Neural cell (in vitro differentiated cells): ENCODE data around the gene SLC10A3. TPM values are rescaled to one million over a fixed set of nuclear protein-coding genes. Genes with fewer than 3 reads are reported as not detected.
A peak's percentile ranks its signal among the peaks of the same experiment; 100 is the strongest.

Experiments
- H2AFZ ChIP-seq: fragments of 200-600, 300-800 bp; sonication (generic), shearing (Covaris generic); 2 replicates; pipeline ENCODE4 v1.6.0; 2014; ENCODE audit warnings: low read depth, mild to moderate bottlenecking, antibody characterized with exemption, low read length, moderate library complexity
- H3F3A ChIP-seq: fragments of 200-600 bp; shearing (Covaris generic); 2 replicates; pipeline ENCODE4 v1.6.1; 2016; ENCODE audit warnings: mild to moderate bottlenecking, moderate library complexity, mixed read lengths, antibody characterized with exemption, low read length; ENCODE audit not compliant: insufficient read depth, poor library complexity, severe bottlenecking
- H3K27ac ChIP-seq: fragments of 200-600, 300-800 bp; sonication (generic), shearing (Covaris generic); 2 replicates; pipeline ENCODE4 v1.5.1; 2014; ENCODE audit warnings: mild to moderate bottlenecking, low read length, moderate library complexity
- H3K27me3 ChIP-seq: fragments of 300-800, 200-600 bp; sonication (generic), shearing (Covaris generic); 2 replicates; pipeline ENCODE4 v1.6.0; 2014; ENCODE audit warnings: mild to moderate bottlenecking, low read depth, low read length, moderate library complexity; ENCODE audit not compliant: insufficient read depth
- H3K36me3 ChIP-seq: fragments of 300-800, 200-600 bp; sonication (generic), shearing (Covaris generic); 2 replicates; pipeline ENCODE4 v1.5.1; 2014; ENCODE audit warnings: mild to moderate bottlenecking, antibody characterized with exemption, low read length, moderate library complexity; ENCODE audit not compliant: insufficient read depth
- H3K4me2 ChIP-seq: fragments of 300-800, 200-600 bp; sonication (generic), shearing (Covaris generic); 2 replicates; pipeline ENCODE4 v1.6.0; 2014; ENCODE audit warnings: mild to moderate bottlenecking, low read length
- H3K4me3 ChIP-seq: fragments of 300-800, 200-600 bp; sonication (generic), shearing (Covaris generic); 2 replicates; pipeline ENCODE4 v1.5.1; 2014; ENCODE audit warnings: mild to moderate bottlenecking, low read length, moderate library complexity
- H3K79me2 ChIP-seq: fragments of 200-600 bp; shearing (Covaris generic); replicated peaks from 2 replicates; pipeline ENCODE4 v1.6.0; 2014; ENCODE audit warnings: mild to moderate bottlenecking, low read length, moderate library complexity; ENCODE audit not compliant: insufficient read depth
- H3K9ac ChIP-seq: fragments of 300-800, 200-600 bp; sonication (generic), shearing (Covaris generic); 2 replicates; pipeline ENCODE4 v1.6.1; 2016; ENCODE audit warnings: mild to moderate bottlenecking, low read length, mixed read lengths
- H3K9me2 ChIP-seq: fragments of 200-600 bp; shearing (Covaris generic); 2 replicates; pipeline ENCODE4 v1.6.1; 2016; ENCODE audit warnings: mild to moderate bottlenecking, low read length, mixed read lengths; ENCODE audit not compliant: insufficient read depth
- H3K9me3 ChIP-seq: fragments of 200-600, 300-800 bp; sonication (generic), shearing (Covaris generic); 2 replicates; pipeline ENCODE4 v1.6.1; 2016; ENCODE audit warnings: mild to moderate bottlenecking, mixed run types, low read length, moderate library complexity, mixed read lengths
- H4K20me1 ChIP-seq: fragments of 200-600 bp; shearing (Covaris generic); 2 replicates; pipeline ENCODE4 v1.6.1; 2016; ENCODE audit warnings: mild to moderate bottlenecking, mixed run types; ENCODE audit not compliant: insufficient read depth
- EP300 ChIP-seq: fragments of 450-650 bp; conservative IDR thresholded peaks from 2 replicates; pipeline ENCODE4 v1.6.1; 2014; ENCODE audit warnings: antibody characterized with exemption, mild to moderate bottlenecking, moderate library complexity; ENCODE audit not compliant: poor library complexity, severe bottlenecking
- EZH2 ChIP-seq: fragments of 200-600, 300-800 bp; shearing (Covaris generic), sonication (generic); IDR thresholded peaks from 2 replicates; pipeline ENCODE4 v1.6.1; 2014; ENCODE audit warnings: antibody characterized with exemption, low read length, borderline replicate concordance, mild to moderate bottlenecking; ENCODE audit not compliant: insufficient read depth, poor library complexity, severe bottlenecking
- MXI1 ChIP-seq: fragments of 450-650 bp; conservative IDR thresholded peaks from 2 replicates; pipeline ENCODE4 v1.6.1; 2014; ENCODE audit warnings: antibody characterized with exemption, mild to moderate bottlenecking; ENCODE audit not compliant: poor library complexity, severe bottlenecking
- POLR2AphosphoS5 ChIP-seq: IDR thresholded peaks from 2 replicates; pipeline ENCODE4 v1.6.1; 2012
- RAD21 ChIP-seq: fragments of 450-650 bp; conservative IDR thresholded peaks from 2 replicates; pipeline ENCODE4 v1.6.1; 2014; ENCODE audit warnings: antibody characterized with exemption, mild to moderate bottlenecking, moderate library complexity
- SMC3 ChIP-seq: fragments of 450-650 bp; conservative IDR thresholded peaks from 2 replicates; pipeline ENCODE4 v1.6.1; 2014; ENCODE audit warnings: antibody characterized with exemption, mild to moderate bottlenecking, moderate library complexity; ENCODE audit not compliant: poor library complexity
- TAF1 ChIP-seq: IDR thresholded peaks from 2 replicates; pipeline ENCODE4 v1.6.1; 2012; ENCODE audit warnings: low read depth
- polyA plus RNA-seq: library from polyadenylated mRNA; depleted of rRNA; stranded (reverse); fragments of >200 nt; gene quantifications from 2 replicates; pipeline ENCODE4 v1.2.3, GENCODE V29; 2014
- TF ChIP-seq, protein P1 (sequence below): IDR thresholded peaks from 2 replicates; pipeline ENCODE4 v1.6.1; 2012; ENCODE audit warnings: borderline replicate concordance
- TF ChIP-seq, protein P2 (sequence below): fragments of 450-650 bp; IDR thresholded peaks from 2 replicates; pipeline ENCODE4 v1.5.1; 2014; ENCODE audit warnings: antibody characterized with exemption, mild to moderate bottlenecking, moderate library complexity; ENCODE audit not compliant: poor library complexity, severe bottlenecking

SLC10A3 gene
- polyA plus RNA-seq, 1 donor from 2014 or later: 2.7 TPM

DNA sequence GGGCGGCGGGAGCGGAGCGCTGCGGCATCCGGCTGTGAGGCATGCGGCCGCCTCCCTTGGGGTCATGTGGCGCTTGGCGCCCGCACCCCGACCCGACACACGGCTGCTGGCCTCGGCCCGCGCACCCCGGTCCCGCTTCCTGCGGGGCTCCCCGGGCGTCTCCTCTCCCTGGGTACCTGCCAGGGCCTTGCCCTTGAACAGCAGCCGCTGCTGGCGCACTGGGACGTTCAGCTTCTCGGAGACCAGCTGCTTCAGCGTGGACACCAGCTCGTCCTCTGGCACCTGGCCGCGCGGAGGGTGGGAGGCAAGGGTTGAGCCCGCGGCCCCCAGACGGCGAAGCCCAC is 4.4 kb downstream of the SLC10A3 start:
- H3K4me2 ChIP-seq: no peak overlapping the region
- TF ChIP-seq, protein P1, sequence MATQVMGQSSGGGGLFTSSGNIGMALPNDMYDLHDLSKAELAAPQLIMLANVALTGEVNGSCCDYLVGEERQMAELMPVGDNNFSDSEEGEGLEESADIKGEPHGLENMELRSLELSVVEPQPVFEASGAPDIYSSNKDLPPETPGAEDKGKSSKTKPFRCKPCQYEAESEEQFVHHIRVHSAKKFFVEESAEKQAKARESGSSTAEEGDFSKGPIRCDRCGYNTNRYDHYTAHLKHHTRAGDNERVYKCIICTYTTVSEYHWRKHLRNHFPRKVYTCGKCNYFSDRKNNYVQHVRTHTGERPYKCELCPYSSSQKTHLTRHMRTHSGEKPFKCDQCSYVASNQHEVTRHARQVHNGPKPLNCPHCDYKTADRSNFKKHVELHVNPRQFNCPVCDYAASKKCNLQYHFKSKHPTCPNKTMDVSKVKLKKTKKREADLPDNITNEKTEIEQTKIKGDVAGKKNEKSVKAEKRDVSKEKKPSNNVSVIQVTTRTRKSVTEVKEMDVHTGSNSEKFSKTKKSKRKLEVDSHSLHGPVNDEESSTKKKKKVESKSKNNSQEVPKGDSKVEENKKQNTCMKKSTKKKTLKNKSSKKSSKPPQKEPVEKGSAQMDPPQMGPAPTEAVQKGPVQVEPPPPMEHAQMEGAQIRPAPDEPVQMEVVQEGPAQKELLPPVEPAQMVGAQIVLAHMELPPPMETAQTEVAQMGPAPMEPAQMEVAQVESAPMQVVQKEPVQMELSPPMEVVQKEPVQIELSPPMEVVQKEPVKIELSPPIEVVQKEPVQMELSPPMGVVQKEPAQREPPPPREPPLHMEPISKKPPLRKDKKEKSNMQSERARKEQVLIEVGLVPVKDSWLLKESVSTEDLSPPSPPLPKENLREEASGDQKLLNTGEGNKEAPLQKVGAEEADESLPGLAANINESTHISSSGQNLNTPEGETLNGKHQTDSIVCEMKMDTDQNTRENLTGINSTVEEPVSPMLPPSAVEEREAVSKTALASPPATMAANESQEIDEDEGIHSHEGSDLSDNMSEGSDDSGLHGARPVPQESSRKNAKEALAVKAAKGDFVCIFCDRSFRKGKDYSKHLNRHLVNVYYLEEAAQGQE: no peak
- TF ChIP-seq MXI1: no peak
- TF ChIP-seq RAD21: no peak
- no peak overlapping the region for H2AFZ ChIP-seq
- no peaks in the 10 kb centered on the region for H3F3A ChIP-seq
- H3K27ac ChIP-seq: no peak overlapping the region
- no peaks in the 10 kb centered on the region for H3K79me2 ChIP-seq
- H3K9ac ChIP-seq: peak overlapping the region; percentile 57
- H4K20me1 ChIP-seq: no peaks in the 10 kb centered on the region
- H3K4me3 ChIP-seq: peak overlapping the region; percentile 63
- H3K36me3 ChIP-seq: no peaks in the 10 kb centered on the region
- no peaks in the 10 kb centered on the region for H3K9me2 ChIP-seq
- H3K27me3 ChIP-seq: no peaks in the 10 kb centered on the region
- no peaks in the 10 kb centered on the region for H3K9me3 ChIP-seq

DNA sequence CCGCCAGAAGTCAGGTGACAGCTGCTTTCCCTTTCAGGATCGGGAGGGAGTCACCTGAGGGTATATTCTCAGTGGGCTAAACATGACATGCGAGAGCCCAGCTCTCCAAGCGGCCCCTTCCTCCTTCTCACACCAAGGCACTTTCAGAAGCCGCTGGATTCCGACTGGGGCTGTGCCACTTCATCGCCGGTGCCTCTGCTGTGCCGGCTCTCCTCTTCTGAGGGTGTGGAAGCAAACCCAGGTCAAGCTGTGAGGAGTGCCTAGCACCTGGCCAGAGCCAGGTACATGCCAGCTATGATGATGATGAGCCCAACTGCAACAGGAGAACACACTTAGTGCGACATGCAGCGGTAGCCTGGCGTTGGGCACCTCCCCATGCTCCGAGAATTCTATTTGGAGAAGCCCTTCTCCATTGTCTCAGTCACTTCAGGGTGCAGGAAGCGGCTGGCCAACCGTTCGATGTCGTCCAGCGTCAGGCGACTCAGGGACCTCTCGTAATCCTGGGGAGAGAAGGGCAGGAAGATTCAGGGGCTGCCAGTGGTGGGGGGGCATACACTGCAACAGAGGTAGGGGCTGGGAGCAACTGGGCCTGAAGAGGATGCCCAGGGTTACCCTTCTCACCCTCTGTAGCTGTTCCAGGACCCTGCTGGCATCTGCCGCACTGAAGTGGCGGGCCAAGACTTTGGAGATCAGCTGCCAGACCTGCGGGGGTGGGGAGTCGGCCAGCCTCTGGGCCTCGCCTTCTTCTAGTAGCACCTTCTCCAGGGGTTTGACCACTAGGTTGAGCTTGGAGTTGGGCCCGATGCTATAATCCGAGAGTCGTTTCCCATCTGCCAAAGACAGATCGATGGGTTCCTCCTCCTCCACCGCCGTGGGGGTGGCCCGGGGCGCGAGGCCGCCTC is 5.0 kb downstream of the SLC10A3 start:
- H3K27ac ChIP-seq: no peak overlapping the region
- no peaks in the 10 kb centered on the region for H3K9me3 ChIP-seq
- no peaks in the 10 kb centered on the region for H3F3A ChIP-seq
- H2AFZ ChIP-seq: no peak overlapping the region
- no peaks in the 10 kb centered on the region for H3K79me2 ChIP-seq
- no peak overlapping the region for H3K4me2 ChIP-seq
- H3K4me3 ChIP-seq: peak overlapping the region; percentile 63
- no peaks in the 10 kb centered on the region for H4K20me1 ChIP-seq
- peak overlapping the region; percentile 57 for H3K9ac ChIP-seq
- TF ChIP-seq EZH2 (no peak), RAD21 (no peak), EP300 (no peak), POLR2AphosphoS5 (no peak), SMC3 (no peak), MXI1 (no peak), TAF1 (no peak)
- TF ChIP-seq, protein P1: no peak
- TF ChIP-seq, protein P2, sequence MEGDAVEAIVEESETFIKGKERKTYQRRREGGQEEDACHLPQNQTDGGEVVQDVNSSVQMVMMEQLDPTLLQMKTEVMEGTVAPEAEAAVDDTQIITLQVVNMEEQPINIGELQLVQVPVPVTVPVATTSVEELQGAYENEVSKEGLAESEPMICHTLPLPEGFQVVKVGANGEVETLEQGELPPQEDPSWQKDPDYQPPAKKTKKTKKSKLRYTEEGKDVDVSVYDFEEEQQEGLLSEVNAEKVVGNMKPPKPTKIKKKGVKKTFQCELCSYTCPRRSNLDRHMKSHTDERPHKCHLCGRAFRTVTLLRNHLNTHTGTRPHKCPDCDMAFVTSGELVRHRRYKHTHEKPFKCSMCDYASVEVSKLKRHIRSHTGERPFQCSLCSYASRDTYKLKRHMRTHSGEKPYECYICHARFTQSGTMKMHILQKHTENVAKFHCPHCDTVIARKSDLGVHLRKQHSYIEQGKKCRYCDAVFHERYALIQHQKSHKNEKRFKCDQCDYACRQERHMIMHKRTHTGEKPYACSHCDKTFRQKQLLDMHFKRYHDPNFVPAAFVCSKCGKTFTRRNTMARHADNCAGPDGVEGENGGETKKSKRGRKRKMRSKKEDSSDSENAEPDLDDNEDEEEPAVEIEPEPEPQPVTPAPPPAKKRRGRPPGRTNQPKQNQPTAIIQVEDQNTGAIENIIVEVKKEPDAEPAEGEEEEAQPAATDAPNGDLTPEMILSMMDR: no peak
- H3K27me3 ChIP-seq: no peaks in the 10 kb centered on the region
- H3K36me3 ChIP-seq: no peaks in the 10 kb centered on the region
- H3K9me2 ChIP-seq: no peaks in the 10 kb centered on the region
